GM12875 (cell line): Measurements from ENCODE around the gene SIM1.

Experiments
- H3K4me3 ChIP-seq: one replicate; pipeline ENCODE4 v1.5.1; 2011; ENCODE audit warnings: low read depth, low read length, control low read depth
- CTCF ChIP-seq: IDR thresholded peaks from 2 replicates; pipeline ENCODE4 v1.5.1; 2011; ENCODE audit warnings: low read depth, mild to moderate bottlenecking, control low read depth, inconsistent platforms, low read length, moderate library complexity, borderline replicate concordance; ENCODE audit not compliant: insufficient read depth

Gene SIM1

GRCh38 chr6:100469101-100469859 lies 4.6 kb upstream of the SIM1 start:
- TF ChIP-seq CTCF: no peak
- no peak overlapping the region for H3K4me3 ChIP-seq

- no peak for TF ChIP-seq CTCF
- H3K4me3 ChIP-seq: no peak overlapping the region
Observed at GRCh38 chr6:100468016-100468622, 3.4 kb upstream of the SIM1 start.

- no peak for TF ChIP-seq CTCF
- no peak overlapping the region for H3K4me3 ChIP-seq
Observed at GRCh38 chr6:100467129-100468015, 2.7 kb upstream of the SIM1 start.

GRCh38 chr6:100466410-100467128 lies 1.8 kb upstream of the SIM1 start:
- no peak for TF ChIP-seq CTCF
- no peak overlapping the region for H3K4me3 ChIP-seq

- no peak overlapping the region for H3K4me3 ChIP-seq
- TF ChIP-seq CTCF: no peak
Observed at GRCh38 chr6:100465701-100466409, 1.1 kb upstream of the SIM1 start.

GRCh38 chr6:100464162-100464851 lies 414 bp downstream of the SIM1 start:
- no peak overlapping the region for H3K4me3 ChIP-seq
- no peak for TF ChIP-seq CTCF
